Activated CD8-positive, alpha-beta T cell treated with anti-CD3 and anti-CD28 coated beads for 36 hours (primary cell): ENCODE results near the gene SCN8A. TPM values are rescaled to one million over a fixed set of nuclear protein-coding genes. Genes with fewer than 3 reads are reported as not detected.

Source experiments
- ATAC-seq: fragments of 200-7000 bp; cut with Tn5 transposase; one replicate; pipeline ENCODE4 v1.10.0; 2021; ENCODE audit warnings: mild to moderate bottlenecking, moderate library complexity
- CTCF ChIA-PET: fragments of 350-600 bp; sonication (Branson Sonifier 250); formaldehyde crosslinking; loops from one replicate; lab custom pipeline; 2021; ENCODE audit warnings: antibody characterized with exemption; lab: Charles Lee
- POLR2A ChIA-PET: fragments of 350-600 bp; sonication (Branson Sonifier 250); formaldehyde crosslinking; loops from one replicate; lab custom pipeline; 2021; ENCODE audit warnings: antibody characterized with exemption; lab: Charles Lee
- DNase-seq: peaks from one replicate; pipeline ENCODE4 v3.0.0-alpha.2; 2020
- H3K27ac Mint-ChIP-seq: one replicate; pipeline ENCODE4 v1.8.0; 2021; ENCODE audit warnings: mild to moderate bottlenecking, mixed read lengths
- H3K27me3 Mint-ChIP-seq: one replicate; pipeline ENCODE4 v1.8.0; 2021; ENCODE audit warnings: mixed read lengths
- H3K36me3 Mint-ChIP-seq: one replicate; pipeline ENCODE4 v1.8.0; 2021; ENCODE audit warnings: low read depth, mixed read lengths
- H3K4me1 Mint-ChIP-seq: one replicate; pipeline ENCODE4 v1.8.0; 2021; ENCODE audit warnings: low read depth, mixed read lengths
- H3K4me3 Mint-ChIP-seq: one replicate; pipeline ENCODE4 v1.8.0; 2021; ENCODE audit warnings: mild to moderate bottlenecking, moderate library complexity, mixed read lengths
- H3K9me3 Mint-ChIP-seq: one replicate; pipeline ENCODE4 v1.8.0; 2021; ENCODE audit warnings: mixed read lengths
- CTCF ChIP-seq: fragments of 200-600 bp; IDR thresholded peaks from one replicate; pipeline ENCODE4 v1.8.0; 2022; ENCODE audit warnings: antibody characterized with exemption, mild to moderate bottlenecking
- intact Hi-C: fragments of 100-400 bp; cut with micrococcal nuclease; formaldehyde crosslinking; loops from one replicate; pipeline ENCODE4 v1.10.0; 2022
- total RNA-seq, 2 experiments: library from RNA; stranded (reverse); gene quantifications; one replicate each; pipeline ENCODE4 v1.2.3, GENCODE V29; 2021

SCN8A gene
- total RNA-seq, 2 experiments from 2014 or later, result 0.77 to 0.78 TPM

- Mint-ChIP-seq H3K4me3 (no peak overlapping the region), H3K4me1 (no peaks in the 10 kb centered on the region), H3K9me3 (no peaks in the 10 kb centered on the region), H3K27me3 (no peaks in the 10 kb centered on the region), H3K36me3 (no peaks in the 10 kb centered on the region), H3K27ac (no peak overlapping the region)
- ChIA-PET POLR2A (interaction anchor here (0.5 kb wide), 1 partner anchor 438 kb away, joined by 3 read pairs; no protein-coding TSS in a partner anchor), CTCF (interaction anchor here (1.1 kb wide), 1 partner anchor 115 kb away, joined by 3 read pairs; no protein-coding TSS in a partner anchor)
- intact Hi-C loops, result no loop called here
- TF ChIP-seq CTCF, result no peak
- no peak for ATAC-seq
- DNase-seq, result no peak
Measured at GRCh38 chr12:51699219-51699618, 108.2 kb downstream of the SCN8A start.

- Mint-ChIP-seq H3K9me3 (no peaks in the 10 kb centered on the region), H3K36me3 (no peaks in the 10 kb centered on the region), H3K27me3 (no peaks in the 10 kb centered on the region), H3K4me3 (no peak overlapping the region), H3K27ac (no peak overlapping the region), H3K4me1 (no peaks in the 10 kb centered on the region)
- ChIA-PET CTCF (interaction anchor here (0.8 kb wide), 1 partner anchor 123 kb away, joined by 3 read pairs; no protein-coding TSS in a partner anchor), POLR2A (no interaction called here)
- intact Hi-C loops, result no loop called here
- no peak for TF ChIP-seq CTCF
- no peak for DNase-seq
- no peak for ATAC-seq
Measured at GRCh38 chr12:51700887-51701286, 109.9 kb downstream of the SCN8A start.

- no peaks in the 10 kb centered on the region for H3K9me3 Mint-ChIP-seq
- intact Hi-C loops, result no loop called here
- TF ChIP-seq CTCF, result no peak
- H3K36me3 Mint-ChIP-seq, result no peaks in the 10 kb centered on the region
- CTCF ChIA-PET, result no interaction called here
- POLR2A ChIA-PET, result no interaction called here
- no peaks in the 10 kb centered on the region for H3K27me3 Mint-ChIP-seq
- H3K4me1 Mint-ChIP-seq, result no peaks in the 10 kb centered on the region
- no peak overlapping the region for H3K4me3 Mint-ChIP-seq
- no peak for ATAC-seq
- no peak overlapping the region for H3K27ac Mint-ChIP-seq
- DNase-seq, result no peak
Measured at GRCh38 chr12:51702587-51702986, 111.6 kb downstream of the SCN8A start.

GRCh38 chr12:51705450-51705849 lies 114.4 kb downstream of the SCN8A start:
- Mint-ChIP-seq H3K9me3 (no peaks in the 10 kb centered on the region), H3K27ac (no peak overlapping the region), H3K27me3 (no peaks in the 10 kb centered on the region), H3K4me3 (no peak overlapping the region), H3K4me1 (no peaks in the 10 kb centered on the region), H3K36me3 (no peaks in the 10 kb centered on the region)
- ChIA-PET CTCF (no interaction called here), POLR2A (no interaction called here)
- TF ChIP-seq CTCF, result no peak
- intact Hi-C loops, result no loop called here
- no peak for DNase-seq
- no peak for ATAC-seq

GRCh38 chr12:51706206-51706605 lies 115.2 kb downstream of the SCN8A start:
- Mint-ChIP-seq H3K36me3 (no peaks in the 10 kb centered on the region), H3K4me1 (no peaks in the 10 kb centered on the region), H3K9me3 (no peaks in the 10 kb centered on the region), H3K4me3 (no peak overlapping the region), H3K27ac (no peak overlapping the region), H3K27me3 (no peaks in the 10 kb centered on the region)
- ATAC-seq (no peak), DNase-seq (no peak)
- no peak for TF ChIP-seq CTCF
- CTCF ChIA-PET, result no interaction called here
- POLR2A ChIA-PET, result no interaction called here
- intact Hi-C loops, result no loop called here
